Suprapubic skin (tissue), 4 donors: ENCODE data around the gene RDX. TPM values are rescaled to one million over a fixed set of nuclear protein-coding genes. Genes with fewer than 3 reads are reported as not detected.

Source experiments
- DNase-seq, 2 donors: peaks; one replicate each; pipeline ENCODE4 v3.0.0-alpha.2; 2019; ENCODE audit warnings: low spot score in 2 of 2
- H3K27ac ChIP-seq: fragments of 200-600 bp; sonication (generic); one replicate; pipeline ENCODE4 v1.5.1; 2019
- H3K27me3 ChIP-seq: fragments of 200-600 bp; sonication (generic); one replicate; pipeline ENCODE4 v1.5.1; 2019
- H3K36me3 ChIP-seq: fragments of 200-600 bp; sonication (generic); one replicate; pipeline ENCODE4 v1.5.1; 2019
- H3K4me1 ChIP-seq: fragments of 200-600 bp; sonication (generic); one replicate; pipeline ENCODE4 v1.5.1; 2019
- H3K4me3 ChIP-seq: fragments of 200-600 bp; sonication (generic); one replicate; pipeline ENCODE4 v1.5.1; 2019; ENCODE audit warnings: mild to moderate bottlenecking
- H3K9me3 ChIP-seq: fragments of 200-600 bp; sonication (generic); one replicate; pipeline ENCODE4 v1.5.1; 2019
- EP300 ChIP-seq: sonication (generic); formaldehyde crosslinking; IDR thresholded peaks from one replicate; pipeline ENCODE4 v1.6.1; 2017; ENCODE audit warnings: antibody characterized with exemption
- POLR2A ChIP-seq, 2 donors: fragments of 450-650 bp; IDR thresholded peaks; one replicate each; pipeline ENCODE4 v1.6.1; 2017; ENCODE audit warnings: antibody characterized with exemption in 2 of 2, mild to moderate bottlenecking in 2 of 2, moderate library complexity in 2 of 2
- POLR2AphosphoS5 ChIP-seq, 3 donors: sonication (generic); formaldehyde crosslinking; IDR thresholded peaks; one replicate each; pipeline ENCODE4 v1.6.1; 2017; ENCODE audit warnings: antibody characterized with exemption in 3 of 3
- WGBS: methylation state at CpG from one replicate; pipeline ENCODE4 v1.1.5; 2018; 5-methylcytosine and 5-hydroxymethylcytosine counted together
- total RNA-seq, 4 donors: library from RNA; depleted of rRNA; stranded (reverse); fragments of >200 nt; gene quantifications; one replicate each; pipeline ENCODE4 v1.1.0, GENCODE V29; 2016
- TF ChIP-seq, protein P1 (sequence below), 2 donors: fragments of 200-600 bp in 1 of 2; fragments of 450-650 bp in 1 of 2; sonication (generic) in 1 of 2; IDR thresholded peaks; one replicate each; pipeline ENCODE4 v1.5.1; 2016 to 2019; ENCODE audit warnings: antibody characterized with exemption in 2 of 2, mild to moderate bottlenecking in 1 of 2, moderate library complexity in 1 of 2

Gene RDX
- 10 to 100 TPM; 24.8 to 46.4 (median 38.3) TPM for total RNA-seq

DNA sequence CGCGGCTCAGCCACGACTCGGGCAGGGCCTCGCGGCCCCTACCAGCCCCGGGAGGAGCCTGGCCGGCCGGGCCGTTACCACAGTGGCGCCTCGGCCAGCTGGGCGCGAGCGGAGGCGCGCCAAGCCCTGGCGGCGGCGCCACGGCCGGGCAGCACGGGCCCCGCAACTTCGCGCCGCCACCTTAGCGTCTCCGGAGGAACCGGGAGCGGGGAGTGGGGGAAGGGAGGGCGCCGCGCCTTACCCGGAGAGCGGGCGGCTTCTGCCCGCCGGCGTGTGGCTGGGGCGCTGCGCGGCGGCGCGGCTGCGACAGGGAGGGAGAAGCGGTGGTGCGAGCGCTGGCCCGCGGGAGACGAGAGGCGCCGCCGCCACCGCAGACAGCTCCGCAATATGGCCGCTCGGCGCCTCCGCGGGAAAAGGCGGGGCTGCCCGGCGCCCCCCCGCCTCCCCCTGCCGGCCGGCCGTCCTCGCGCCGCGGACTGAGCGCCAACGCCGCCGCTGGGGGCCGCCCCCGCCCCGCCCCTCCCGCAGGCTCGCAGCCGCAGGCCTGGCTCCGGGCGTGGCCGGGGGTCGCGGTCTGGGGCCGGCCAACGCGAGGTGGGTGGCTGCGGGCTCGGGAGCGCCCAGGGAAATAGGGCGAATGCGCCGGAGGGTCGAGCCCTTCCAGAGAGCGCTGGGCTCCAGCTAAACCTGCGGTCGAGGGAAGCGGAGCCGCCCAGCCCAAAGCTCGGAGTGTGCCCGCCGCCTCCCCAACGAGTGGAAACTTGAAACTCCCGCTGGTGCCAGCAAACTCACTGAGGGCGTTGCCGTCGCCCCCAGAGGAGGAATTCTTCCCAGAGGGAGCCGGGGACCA, at the start of gene RDX:
TSS of gene RDX (minus strand) at position 389 of the 850 bp plus-strand sequence. CDS start 16,922 bp downstream, outside the sequence.
- DNase-seq = peak; percentile 88 to 89

DNA sequence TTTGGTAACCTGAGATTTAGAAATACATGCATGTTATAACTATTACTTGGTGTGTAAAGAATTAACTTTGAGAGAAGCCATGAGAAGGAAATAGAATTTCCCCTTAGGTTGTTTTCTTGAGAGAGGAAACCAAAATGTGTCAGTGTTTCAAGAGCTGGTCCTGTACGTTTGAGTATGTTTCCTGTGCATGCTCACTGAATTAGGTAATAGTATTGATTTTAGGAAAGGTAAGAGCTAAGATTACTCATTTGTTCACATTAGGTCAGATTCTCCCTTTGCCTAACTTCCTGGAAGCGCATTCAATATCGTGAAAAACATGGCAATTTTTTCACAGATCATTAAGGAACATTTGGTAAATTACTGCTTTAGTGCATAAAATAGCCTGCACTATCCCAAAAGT, 49.3 kb upstream of the RDX start:
- no peaks in the 10 kb centered on the region for H3K27me3 ChIP-seq
- H3K27ac ChIP-seq = no peak overlapping the region
- 66% methylated on average over 3 of the region's 3 CpGs for WGBS

More for the DNA sequence above, at the start of gene RDX:
- Histone ChIP-seq H3K4me3 (peak within 1 kb of the TSS; percentile 81), H3K27me3 (no peaks in the 10 kb centered on the region), H3K36me3 (no peaks in the 10 kb centered on the region), H3K27ac (peak within 1 kb of the TSS; percentile 95), H3K4me1 (peaks cover 32% of the 10 kb centered on the region), H3K9me3 (no peaks in the 10 kb centered on the region)
- peak in 1 of 2 donors; percentile 18 for TF ChIP-seq POLR2A (IDR thresholded peaks at IDR 0.05)
- TF ChIP-seq EP300 = no peak
- TF ChIP-seq, protein P1, sequence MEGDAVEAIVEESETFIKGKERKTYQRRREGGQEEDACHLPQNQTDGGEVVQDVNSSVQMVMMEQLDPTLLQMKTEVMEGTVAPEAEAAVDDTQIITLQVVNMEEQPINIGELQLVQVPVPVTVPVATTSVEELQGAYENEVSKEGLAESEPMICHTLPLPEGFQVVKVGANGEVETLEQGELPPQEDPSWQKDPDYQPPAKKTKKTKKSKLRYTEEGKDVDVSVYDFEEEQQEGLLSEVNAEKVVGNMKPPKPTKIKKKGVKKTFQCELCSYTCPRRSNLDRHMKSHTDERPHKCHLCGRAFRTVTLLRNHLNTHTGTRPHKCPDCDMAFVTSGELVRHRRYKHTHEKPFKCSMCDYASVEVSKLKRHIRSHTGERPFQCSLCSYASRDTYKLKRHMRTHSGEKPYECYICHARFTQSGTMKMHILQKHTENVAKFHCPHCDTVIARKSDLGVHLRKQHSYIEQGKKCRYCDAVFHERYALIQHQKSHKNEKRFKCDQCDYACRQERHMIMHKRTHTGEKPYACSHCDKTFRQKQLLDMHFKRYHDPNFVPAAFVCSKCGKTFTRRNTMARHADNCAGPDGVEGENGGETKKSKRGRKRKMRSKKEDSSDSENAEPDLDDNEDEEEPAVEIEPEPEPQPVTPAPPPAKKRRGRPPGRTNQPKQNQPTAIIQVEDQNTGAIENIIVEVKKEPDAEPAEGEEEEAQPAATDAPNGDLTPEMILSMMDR (IDR thresholded peaks at IDR 0.05) = no peak
- WGBS = under 1% methylated on average over 41 of the region's 113 CpGs

DNA sequence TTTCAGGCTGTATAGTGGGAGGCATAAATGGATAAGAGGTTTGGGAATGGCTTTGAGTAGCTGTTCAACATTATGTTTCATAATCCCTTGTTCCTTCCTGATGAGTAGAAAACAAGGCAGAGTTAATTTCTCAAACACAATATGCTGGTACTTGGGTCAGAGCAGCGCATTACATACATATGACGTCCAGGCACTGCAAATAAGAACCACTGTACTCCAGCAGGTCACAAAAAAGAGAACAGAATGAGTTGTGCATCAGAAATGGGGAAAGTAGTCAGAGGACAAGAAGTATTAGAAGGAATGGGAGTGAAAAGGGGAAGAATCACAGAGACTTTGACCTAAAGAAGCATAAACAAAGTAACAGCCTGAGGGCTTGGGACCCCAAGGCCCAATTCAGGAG, 44.0 kb upstream of the RDX start:
- WGBS = 40% methylated on average over 2 of the region's 2 CpGs
- no peak for TF ChIP-seq EP300
- TF ChIP-seq, protein P1 (IDR thresholded peaks at IDR 0.05) = no peak
- no peak for TF ChIP-seq POLR2A (IDR thresholded peaks at IDR 0.05)
- no peak for TF ChIP-seq POLR2AphosphoS5 (IDR thresholded peaks at IDR 0.05)

More for the DNA sequence above, 49.3 kb upstream of the RDX start:
- no peak overlapping the region for H3K4me3 ChIP-seq
- DNase-seq = no peak
- TF ChIP-seq EP300 (no peak), POLR2A (IDR thresholded peaks at IDR 0.05) (no peak), POLR2AphosphoS5 (IDR thresholded peaks at IDR 0.05) (no peak)
- TF ChIP-seq, protein P1 (IDR thresholded peaks at IDR 0.05) = no peak
- peaks cover 7% of the 10 kb centered on the region for H3K4me1 ChIP-seq
- H3K36me3 ChIP-seq = no peaks in the 10 kb centered on the region
- no peaks in the 10 kb centered on the region for H3K9me3 ChIP-seq

DNA sequence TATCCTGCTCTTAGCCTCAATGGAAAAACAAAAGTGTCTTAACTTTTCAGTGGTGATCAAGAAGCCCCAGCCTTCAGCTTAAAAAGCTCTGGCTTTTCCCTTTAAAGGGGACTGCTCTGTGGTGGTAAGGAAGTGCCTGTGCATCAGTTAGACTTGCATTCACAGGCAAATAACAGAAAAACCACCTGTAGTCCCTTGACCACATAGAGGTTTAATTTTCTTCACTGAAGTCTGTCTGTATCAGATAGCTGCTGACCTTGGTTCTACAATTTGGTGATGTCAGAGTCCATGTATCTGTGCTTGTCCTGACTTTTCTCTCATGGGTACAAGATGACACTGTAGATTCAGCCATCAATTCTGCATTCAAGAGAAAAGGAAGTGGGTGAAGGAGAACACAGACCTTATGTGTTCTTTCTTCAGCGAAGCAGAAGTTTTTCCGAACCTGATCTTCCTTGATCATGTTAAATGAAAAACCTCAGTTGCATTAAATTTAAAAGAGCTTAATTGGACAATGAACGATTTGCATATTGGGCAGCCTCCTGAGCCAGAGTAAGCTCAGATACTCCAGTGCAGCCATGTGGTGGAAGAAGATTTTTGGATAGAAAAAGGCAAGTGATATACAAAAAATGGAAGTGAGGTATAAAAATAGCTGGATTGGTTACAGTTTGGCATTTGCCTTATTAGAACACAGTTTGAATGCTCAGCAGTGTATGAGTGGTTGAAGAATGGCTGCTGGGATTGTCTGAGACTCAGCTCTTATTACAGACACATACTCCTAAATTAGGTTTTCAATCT, 43.2 kb upstream of the RDX start:
- Histone ChIP-seq H3K36me3 (no peaks in the 10 kb centered on the region), H3K4me1 (no peaks in the 10 kb centered on the region), H3K4me3 (no peak overlapping the region), H3K9me3 (no peaks in the 10 kb centered on the region), H3K27me3 (no peaks in the 10 kb centered on the region), H3K27ac (no peak overlapping the region)
- WGBS = 84% methylated on average over 3 of the region's 3 CpGs
- no peak for DNase-seq
- TF ChIP-seq POLR2AphosphoS5 (IDR thresholded peaks at IDR 0.05) = no peak
- no peak for TF ChIP-seq EP300
- no peak for TF ChIP-seq POLR2A (IDR thresholded peaks at IDR 0.05)
- TF ChIP-seq, protein P1 (IDR thresholded peaks at IDR 0.05) = no peak

More for the DNA sequence above, 44.0 kb upstream of the RDX start:
- no peaks in the 10 kb centered on the region for H3K9me3 ChIP-seq
- no peaks in the 10 kb centered on the region for H3K36me3 ChIP-seq
- no peaks in the 10 kb centered on the region for H3K4me1 ChIP-seq
- H3K4me3 ChIP-seq = no peak overlapping the region
- H3K27me3 ChIP-seq = no peaks in the 10 kb centered on the region
- no peak overlapping the region for H3K27ac ChIP-seq
- no peak for DNase-seq

DNA sequence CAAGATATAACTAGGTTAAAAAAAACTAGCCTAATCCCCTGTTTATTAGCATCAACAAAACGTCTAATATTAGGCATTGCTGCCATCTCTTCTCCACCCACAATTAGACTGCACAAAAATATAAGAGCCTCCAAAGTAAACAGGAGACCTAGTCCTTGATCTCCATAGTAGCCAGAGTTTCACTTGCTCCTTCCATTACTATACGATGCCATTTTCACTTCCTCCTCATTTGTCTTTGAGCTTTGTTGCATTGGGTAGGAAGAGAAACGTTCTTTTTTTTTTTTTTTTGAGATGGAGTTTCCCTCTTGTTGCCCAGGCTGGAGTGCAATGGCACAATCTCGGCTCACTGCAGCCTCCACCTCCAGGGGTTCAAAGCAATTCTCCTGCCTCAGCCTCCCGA, 42.3 kb upstream of the RDX start:
- H3K27ac ChIP-seq = no peak overlapping the region
- no peak overlapping the region for H3K4me3 ChIP-seq
- 80% methylated on average over 5 of the region's 5 CpGs for WGBS
- TF ChIP-seq POLR2AphosphoS5 (IDR thresholded peaks at IDR 0.05) = no peak
- H3K36me3 ChIP-seq = no peaks in the 10 kb centered on the region
- no peak for DNase-seq
- H3K9me3 ChIP-seq = no peaks in the 10 kb centered on the region
- H3K27me3 ChIP-seq = no peaks in the 10 kb centered on the region
- no peaks in the 10 kb centered on the region for H3K4me1 ChIP-seq
